HepG2 (cell line): ENCODE data around the gene PSMD3. TPM values are rescaled to one million over a fixed set of nuclear protein-coding genes. Genes with fewer than 3 reads are reported as not detected.
A peak's percentile ranks its signal among the peaks of the same experiment; 100 is the strongest.

Experiments
- FOXA3 ChIP-seq: IDR thresholded peaks from 2 replicates; pipeline ENCODE4 v1.6.1; 2016; ENCODE audit warnings: missing genetic modification reagents, missing compliant biosample characterization
- HMGA1 ChIP-seq: sonication (generic); formaldehyde crosslinking; conservative IDR thresholded peaks from 2 replicates; pipeline ENCODE4 v1.4.0; 2020; ENCODE audit warnings: missing genetic modification reagents
- KLF13 ChIP-seq: sonication (generic); formaldehyde crosslinking; IDR thresholded peaks from 2 replicates; pipeline ENCODE4 v1.4.0; 2020; ENCODE audit warnings: mild to moderate bottlenecking, missing genetic modification reagents
- MATR3 ChIP-seq: sonication (generic); formaldehyde crosslinking; IDR thresholded peaks from 2 replicates; pipeline ENCODE4 v1.4.0; 2020; ENCODE audit warnings: missing genetic modification reagents
- NCOR1 ChIP-seq: fragments of 200-600 bp; sonication (generic); IDR thresholded peaks from 2 replicates; pipeline ENCODE4 v1.7.0; 2017; ENCODE audit warnings: antibody characterized with exemption, low read length, borderline replicate concordance
- NFIB ChIP-seq: sonication (generic); formaldehyde crosslinking; IDR thresholded peaks from 2 replicates; pipeline ENCODE4 v1.9.0; 2021; ENCODE audit warnings: missing genetic modification reagents, mild to moderate bottlenecking, borderline replicate concordance
- NR1H2 ChIP-seq: sonication (generic); formaldehyde crosslinking; IDR thresholded peaks from 2 replicates; pipeline ENCODE4 v1.8.1; 2022; ENCODE audit warnings: low read depth, missing genetic modification reagents, borderline replicate concordance
- NR3C1 ChIP-seq: sonication (generic); formaldehyde crosslinking; IDR thresholded peaks from 2 replicates; pipeline ENCODE4 v1.4.0; 2020; ENCODE audit warnings: missing genetic modification reagents
- PAF1 ChIP-seq: IDR thresholded peaks from 2 replicates; pipeline ENCODE4 v1.6.1; 2016; ENCODE audit warnings: missing genetic modification reagents, missing compliant biosample characterization
- PHF21A ChIP-seq: sonication (generic); formaldehyde crosslinking; IDR thresholded peaks from 2 replicates; pipeline ENCODE4 v1.5.0; 2020; ENCODE audit warnings: mild to moderate bottlenecking, missing genetic modification reagents
- POLR2A ChIP-seq, 2 experiments: IDR thresholded peaks; 2 replicates each; pipeline ENCODE4 v1.6.1; 2011; ENCODE audit warnings: low read depth in 2 of 2, low read length in 2 of 2, mild to moderate bottlenecking in 1 of 2, moderate library complexity in 1 of 2; ENCODE audit not compliant: insufficient read depth in 1 of 2
- RXRA ChIP-seq: sonication (generic); formaldehyde crosslinking; IDR thresholded peaks from 2 replicates; pipeline ENCODE4 v1.5.1; 2020; ENCODE audit warnings: missing genetic modification reagents
- TAF1 ChIP-seq: sonication (generic); formaldehyde crosslinking; IDR thresholded peaks from 2 replicates; pipeline ENCODE4 v1.4.0; 2020; ENCODE audit warnings: missing genetic modification reagents
- TARDBP ChIP-seq: sonication (generic); formaldehyde crosslinking; IDR thresholded peaks from 2 replicates; pipeline ENCODE4 v1.8.0; 2022; ENCODE audit warnings: mild to moderate bottlenecking, missing genetic modification reagents
- ZBTB20 ChIP-seq: sonication (generic); formaldehyde crosslinking; IDR thresholded peaks from 2 replicates; pipeline ENCODE4 v1.8.1; 2023; ENCODE audit warnings: missing genetic modification reagents, low read depth, mild to moderate bottlenecking, borderline replicate concordance
- ZNF282 ChIP-seq: fragments of 450-650 bp; IDR thresholded peaks from 2 replicates; pipeline ENCODE4 v1.6.1; 2018; ENCODE audit not compliant: partially characterized antibody
- ZNF510 ChIP-seq: sonication (generic); formaldehyde crosslinking; IDR thresholded peaks from 2 replicates; pipeline ENCODE4 v1.4.0; 2020; ENCODE audit warnings: low read depth, mild to moderate bottlenecking, missing genetic modification reagents
- ZNF562 ChIP-seq: sonication (generic); formaldehyde crosslinking; IDR thresholded peaks from 2 replicates; pipeline ENCODE4 v1.8.0; 2022; ENCODE audit warnings: missing genetic modification reagents, borderline replicate concordance
- ZNF619 ChIP-seq: sonication (generic); formaldehyde crosslinking; IDR thresholded peaks from 2 replicates; pipeline ENCODE4 v1.4.0; 2020; ENCODE audit warnings: mild to moderate bottlenecking, missing genetic modification reagents
- ZNF672 ChIP-seq: sonication (generic); formaldehyde crosslinking; IDR thresholded peaks from 2 replicates; pipeline ENCODE4 v1.8.1; 2022; ENCODE audit warnings: missing genetic modification reagents
- ZNF83 ChIP-seq: sonication (generic); formaldehyde crosslinking; IDR thresholded peaks from 2 replicates; pipeline ENCODE4 v1.4.0; 2020; ENCODE audit warnings: missing genetic modification reagents, mild to moderate bottlenecking, borderline replicate concordance
- ZZZ3 ChIP-seq: sonication (generic); formaldehyde crosslinking; IDR thresholded peaks from 2 replicates; pipeline ENCODE4 v1.4.0; 2020; ENCODE audit warnings: missing genetic modification reagents, mild to moderate bottlenecking, borderline replicate concordance
- polyA plus RNA-seq, 8 experiments: library from polyadenylated mRNA; depleted of rRNA in 3 of 8; stranded (reverse) in 7 of 8; unstranded in 1 of 8; fragments of >200 nt; fragmentation: Illumina TruSeq in 4 of 8; extraction: Trizol in 4 of 8; gene quantifications; 2 replicates each; pipeline versions ENCODE4 v1.2.1 to v1.2.3, GENCODE V29; 2011 to 2016; ENCODE audit warnings: low read depth in 4 of 8, missing spikeins in 1 of 8, mixed read lengths in 1 of 8; ENCODE audit not compliant: insufficient read depth in 1 of 8
- total RNA-seq, 5 experiments: library from RNA; depleted of rRNA; stranded (reverse); fragments of >200 nt; fragmentation: Illumina TruSeq; extraction: Trizol; gene quantifications; 2 replicates each; pipeline ENCODE4 v1.2.3, GENCODE V29; 2016; ENCODE audit warnings: low read depth in 1 of 5
- TF ChIP-seq, protein P1 (sequence below): sonication (generic); formaldehyde crosslinking; IDR thresholded peaks from 2 replicates; pipeline ENCODE4 v1.5.0; 2020; ENCODE audit warnings: missing genetic modification reagents
- TF ChIP-seq, protein P2 (sequence below): sonication (generic); formaldehyde crosslinking; IDR thresholded peaks from 2 replicates; pipeline ENCODE4 v1.4.0; 2020; ENCODE audit warnings: missing genetic modification reagents
- TF ChIP-seq, protein P3 (sequence below): sonication (generic); formaldehyde crosslinking; IDR thresholded peaks from 2 replicates; pipeline ENCODE4 v1.4.0; 2020; ENCODE audit warnings: missing genetic modification reagents, low read depth, mild to moderate bottlenecking, borderline replicate concordance
- TF ChIP-seq, protein P4 (sequence below): sonication (generic); formaldehyde crosslinking; IDR thresholded peaks from 2 replicates; pipeline ENCODE4 v1.4.0; 2020; ENCODE audit warnings: missing genetic modification reagents

Gene PSMD3
- total and polyA plus RNA-seq, 2 of the 13 experiments (the other 11 are each of a cell fraction or from before 2014, with no cell fraction given), result 97.4 to 146 TPM

DNA sequence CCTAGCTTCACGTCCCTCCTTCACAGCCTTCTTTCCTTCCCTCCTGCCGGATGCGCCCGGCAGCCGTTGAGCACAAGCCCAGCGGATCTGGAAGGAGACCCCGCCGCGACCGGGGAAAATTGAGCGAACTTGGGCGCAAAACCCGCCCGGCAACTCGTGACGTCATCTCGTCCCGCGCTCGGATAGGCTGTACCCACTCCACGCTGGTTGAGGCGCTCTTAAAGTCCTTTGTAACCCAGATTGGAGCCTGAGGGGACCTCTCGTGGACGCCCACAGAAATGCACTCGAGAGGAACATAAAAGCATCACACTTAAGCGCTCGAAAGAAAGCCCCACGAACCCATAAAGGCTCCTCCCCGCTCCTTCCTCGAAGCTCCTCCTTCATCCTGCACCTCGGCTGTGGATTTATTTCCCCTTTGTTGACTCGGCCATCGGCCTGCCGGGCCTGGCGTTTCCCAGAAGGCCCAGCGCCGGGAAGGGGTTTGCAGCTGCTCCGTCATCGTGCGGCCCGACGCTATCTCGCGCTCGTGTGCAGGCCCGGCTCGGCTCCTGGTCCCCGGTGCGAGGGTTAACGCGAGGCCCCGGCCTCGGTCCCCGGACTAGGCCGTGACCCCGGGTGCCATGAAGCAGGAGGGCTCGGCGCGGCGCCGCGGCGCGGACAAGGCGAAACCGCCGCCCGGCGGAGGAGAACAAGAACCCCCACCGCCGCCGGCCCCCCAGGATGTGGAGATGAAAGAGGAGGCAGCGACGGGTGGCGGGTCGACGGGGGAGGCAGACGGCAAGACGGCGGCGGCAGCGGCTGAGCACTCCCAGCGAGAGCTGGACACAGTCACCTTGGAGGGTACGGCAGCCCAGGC is at the start of gene PSMD3 (continued):
- TF ChIP-seq ZNF510 (CRISPR knock-in tag), result peak; percentile 95
- TF ChIP-seq ZNF83 (CRISPR knock-in tag), result 0 out of 2 replicates have a peak, but pooled peaks have one; percentile 63
- TF ChIP-seq, protein P1, sequence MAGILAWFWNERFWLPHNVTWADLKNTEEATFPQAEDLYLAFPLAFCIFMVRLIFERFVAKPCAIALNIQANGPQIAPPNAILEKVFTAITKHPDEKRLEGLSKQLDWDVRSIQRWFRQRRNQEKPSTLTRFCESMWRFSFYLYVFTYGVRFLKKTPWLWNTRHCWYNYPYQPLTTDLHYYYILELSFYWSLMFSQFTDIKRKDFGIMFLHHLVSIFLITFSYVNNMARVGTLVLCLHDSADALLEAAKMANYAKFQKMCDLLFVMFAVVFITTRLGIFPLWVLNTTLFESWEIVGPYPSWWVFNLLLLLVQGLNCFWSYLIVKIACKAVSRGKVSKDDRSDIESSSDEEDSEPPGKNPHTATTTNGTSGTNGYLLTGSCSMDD (CRISPR knock-in tag), result peak; percentile 69; the same call in 1 of the 2 replicates
- TF ChIP-seq, protein P2, sequence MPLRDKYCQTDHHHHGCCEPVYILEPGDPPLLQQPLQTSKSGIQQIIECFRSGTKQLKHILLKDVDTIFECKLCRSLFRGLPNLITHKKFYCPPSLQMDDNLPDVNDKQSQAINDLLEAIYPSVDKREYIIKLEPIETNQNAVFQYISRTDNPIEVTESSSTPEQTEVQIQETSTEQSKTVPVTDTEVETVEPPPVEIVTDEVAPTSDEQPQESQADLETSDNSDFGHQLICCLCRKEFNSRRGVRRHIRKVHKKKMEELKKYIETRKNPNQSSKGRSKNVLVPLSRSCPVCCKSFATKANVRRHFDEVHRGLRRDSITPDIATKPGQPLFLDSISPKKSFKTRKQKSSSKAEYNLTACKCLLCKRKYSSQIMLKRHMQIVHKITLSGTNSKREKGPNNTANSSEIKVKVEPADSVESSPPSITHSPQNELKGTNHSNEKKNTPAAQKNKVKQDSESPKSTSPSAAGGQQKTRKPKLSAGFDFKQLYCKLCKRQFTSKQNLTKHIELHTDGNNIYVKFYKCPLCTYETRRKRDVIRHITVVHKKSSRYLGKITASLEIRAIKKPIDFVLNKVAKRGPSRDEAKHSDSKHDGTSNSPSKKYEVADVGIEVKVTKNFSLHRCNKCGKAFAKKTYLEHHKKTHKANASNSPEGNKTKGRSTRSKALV (CRISPR knock-in tag), result peak; percentile 96
- TF ChIP-seq NFIB (CRISPR knock-in tag), result no peak
- peak; percentile 59; the same call in 1 of the 2 replicates for TF ChIP-seq ZNF672
- TF ChIP-seq TARDBP (CRISPR knock-in tag), result peak; percentile 98
- peak; percentile 97 for TF ChIP-seq NR1H2 (CRISPR knock-in tag)
- peak; percentile 98 for TF ChIP-seq TAF1
- TF ChIP-seq PHF21A (CRISPR knock-in tag), result no peak
- TF ChIP-seq, protein P3, sequence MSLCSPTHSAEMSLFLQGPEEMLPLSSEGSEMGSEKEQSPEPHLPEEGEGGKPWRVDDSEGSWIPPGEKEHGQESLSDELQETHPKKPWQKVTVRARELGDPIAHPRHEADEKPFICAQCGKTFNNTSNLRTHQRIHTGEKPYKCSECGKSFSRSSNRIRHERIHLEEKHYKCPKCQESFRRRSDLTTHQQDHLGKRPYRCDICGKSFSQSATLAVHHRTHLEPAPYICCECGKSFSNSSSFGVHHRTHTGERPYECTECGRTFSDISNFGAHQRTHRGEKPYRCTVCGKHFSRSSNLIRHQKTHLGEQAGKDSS, result no peak
- TF ChIP-seq, protein P4, sequence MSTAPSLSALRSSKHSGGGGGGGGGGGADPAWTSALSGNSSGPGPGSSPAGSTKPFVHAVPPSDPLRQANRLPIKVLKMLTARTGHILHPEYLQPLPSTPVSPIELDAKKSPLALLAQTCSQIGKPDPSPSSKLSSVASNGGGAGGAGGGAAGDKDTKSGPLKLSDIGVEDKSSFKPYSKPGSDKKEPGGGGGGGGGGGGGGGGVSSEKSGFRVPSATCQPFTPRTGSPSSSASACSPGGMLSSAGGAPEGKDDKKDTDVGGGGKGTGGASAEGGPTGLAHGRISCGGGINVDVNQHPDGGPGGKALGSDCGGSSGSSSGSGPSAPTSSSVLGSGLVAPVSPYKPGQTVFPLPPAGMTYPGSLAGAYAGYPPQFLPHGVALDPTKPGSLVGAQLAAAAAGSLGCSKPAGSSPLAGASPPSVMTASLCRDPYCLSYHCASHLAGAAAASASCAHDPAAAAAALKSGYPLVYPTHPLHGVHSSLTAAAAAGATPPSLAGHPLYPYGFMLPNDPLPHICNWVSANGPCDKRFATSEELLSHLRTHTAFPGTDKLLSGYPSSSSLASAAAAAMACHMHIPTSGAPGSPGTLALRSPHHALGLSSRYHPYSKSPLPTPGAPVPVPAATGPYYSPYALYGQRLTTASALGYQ (CRISPR knock-in tag), result peak; percentile 72
- TF ChIP-seq ZZZ3 (CRISPR knock-in tag), result peak; percentile 96
- peak; percentile 7; the same call in 1 of the 2 replicates for TF ChIP-seq NCOR1
- TF ChIP-seq ZNF562 (CRISPR knock-in tag), result peak; percentile 62; the same call in 1 of the 2 replicates
- peak; percentile 98 for TF ChIP-seq KLF13 (CRISPR knock-in tag)
- 0 out of 2 replicates have a peak, but pooled peaks have one; percentile 38 for TF ChIP-seq ZNF619 (CRISPR knock-in tag)
- TF ChIP-seq FOXA3, result peak; percentile 93
- no peak for TF ChIP-seq MATR3 (CRISPR knock-in tag)
- TF ChIP-seq NR3C1 (CRISPR knock-in tag), result 0 out of 2 replicates have a peak, but pooled peaks have one; percentile 73
- no peak for TF ChIP-seq HMGA1 (CRISPR knock-in tag)
- no peak for TF ChIP-seq ZNF282
- peak; percentile 94 for TF ChIP-seq ZBTB20
- TF ChIP-seq RXRA, result peak; percentile 89
- TF ChIP-seq POLR2A (IDR thresholded peaks at IDR 0.05; ENCODE audit: insufficient read depth in 1 of 2, low read depth in 2 of 2, low read length in 2 of 2), result peak; percentile 86 to 92
- no peak for TF ChIP-seq PAF1 (CRISPR knock-in tag)
